ENCODE results near the gene TEKT3.
A peak's percentile ranks its signal among the peaks of the same experiment; 100 is the strongest.

The TEKT3 gene

GRCh38 chr17:15265131-15265530 is 76.3 kb downstream of the TEKT3 start, which contains the start of gene PMP22:
TSS of gene PMP22 (minus strand) at chr17:15265326. CDS start at chr17:15260727, 4,599 bp downstream.
- DNase-seq (ENCODE audit: low read depth), result no peak

GRCh38 chr17:15264542-15264941 is 76.9 kb downstream of the TEKT3 start:
- DNase-seq (ENCODE audit: low read depth), result no peak

- no peak for DNase-seq (ENCODE audit: low read depth)
Observed at GRCh38 chr17:15263680-15264079, 77.7 kb downstream of the TEKT3 start.

GRCh38 chr17:15263206-15263579 is 78.2 kb downstream of the TEKT3 start:
- DNase-seq (ENCODE audit: low read depth), result no peak

GRCh38 chr17:15262291-15263205 is 78.8 kb downstream of the TEKT3 start:
- DNase-seq (ENCODE audit: low read depth), result no peak

- DNase-seq (ENCODE audit: low read depth), result no peak
Observed at GRCh38 chr17:15261802-15262290, 79.6 kb downstream of the TEKT3 start.

GRCh38 chr17:15261258-15261801 is 80.1 kb downstream of the TEKT3 start:
- no peak for DNase-seq (ENCODE audit: low read depth)

- DNase-seq (ENCODE audit: low read depth), result peak; percentile 67
Observed at GRCh38 chr17:15260376-15261257, 80.8 kb downstream of the TEKT3 start.

- no peak for DNase-seq (ENCODE audit: low read depth)
Observed at GRCh38 chr17:15257796-15258512, 83.4 kb downstream of the TEKT3 start.

GRCh38 chr17:15257258-15257788 is 84.1 kb downstream of the TEKT3 start:
- DNase-seq (ENCODE audit: low read depth), result peak; percentile 67

- no peak for DNase-seq (ENCODE audit: low read depth)
Observed at GRCh38 chr17:15256689-15257088, 84.7 kb downstream of the TEKT3 start.

GRCh38 chr17:15255713-15256454 is 85.5 kb downstream of the TEKT3 start:
- DNase-seq (ENCODE audit: low read depth), result no peak

All from activated T-cell treated with anti-CD3 and anti-CD28 coated beads for 48 hours (primary cell).